Cortex of kidney (tissue), 1 donor: ENCODE data around the gene FBLN2.

Experiments used
- DNase-seq: peaks from one replicate; lab custom pipeline; 2025; lab: John Stamatoyannopoulos, UW

Gene FBLN2

DNA sequence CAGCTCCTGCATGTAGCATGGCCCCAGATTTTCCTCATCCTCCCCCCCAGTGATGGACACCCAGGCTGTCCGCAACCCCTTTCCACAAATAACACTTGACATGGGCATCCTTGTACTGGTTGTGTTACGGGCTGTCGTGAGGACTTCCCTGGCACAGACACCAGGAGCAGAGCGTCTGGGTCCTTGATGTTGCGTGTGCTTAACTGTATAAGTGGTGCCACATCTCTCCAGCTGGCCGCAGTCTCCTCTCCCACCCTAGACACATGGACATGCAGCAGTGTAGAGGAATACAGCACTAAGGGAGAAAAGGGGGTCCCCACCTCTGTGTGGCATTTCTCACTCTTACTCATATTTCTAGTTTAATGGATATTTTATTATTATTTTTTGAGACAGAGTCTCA is 56.6 kb downstream of the FBLN2 start:
- no peak for DNase-seq

DNA sequence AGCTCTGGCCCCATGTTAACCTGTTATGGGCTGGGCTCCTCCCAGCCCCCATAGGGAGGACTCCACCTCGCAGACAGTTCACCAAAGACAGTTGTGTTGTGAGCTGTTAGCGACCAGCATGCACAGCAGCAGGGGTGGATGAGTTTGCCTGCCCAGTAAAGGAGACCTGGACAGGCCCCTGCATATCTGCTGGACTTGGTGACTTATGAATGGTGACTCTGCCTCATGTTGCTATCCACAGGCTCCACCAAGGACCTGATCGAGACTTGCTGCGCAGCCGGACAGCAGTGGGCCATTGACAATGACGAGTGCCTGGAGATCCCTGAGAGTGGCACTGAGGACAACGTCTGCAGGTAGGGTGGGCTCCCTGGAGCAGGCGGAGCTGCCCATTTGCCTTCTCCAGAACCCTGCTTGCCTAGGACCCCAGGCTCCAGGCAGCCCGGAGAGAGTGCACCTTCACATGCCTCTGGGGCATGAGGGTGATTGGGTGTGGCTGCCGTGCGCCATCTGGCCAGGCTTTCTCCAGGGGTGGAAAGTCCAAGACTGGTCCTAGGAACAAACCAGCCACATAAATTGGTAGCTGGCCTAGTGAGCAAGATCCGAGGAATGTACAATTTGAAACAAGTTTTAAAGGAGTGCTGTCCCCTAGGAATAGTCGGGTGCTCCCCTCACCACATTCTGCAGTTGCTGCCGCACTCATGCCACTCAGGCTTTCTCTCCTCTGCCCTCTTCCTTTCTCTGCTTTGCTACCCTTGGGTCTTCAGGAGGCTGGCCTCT is 59.1 kb downstream of the FBLN2 start:
- no peak for DNase-seq

DNA sequence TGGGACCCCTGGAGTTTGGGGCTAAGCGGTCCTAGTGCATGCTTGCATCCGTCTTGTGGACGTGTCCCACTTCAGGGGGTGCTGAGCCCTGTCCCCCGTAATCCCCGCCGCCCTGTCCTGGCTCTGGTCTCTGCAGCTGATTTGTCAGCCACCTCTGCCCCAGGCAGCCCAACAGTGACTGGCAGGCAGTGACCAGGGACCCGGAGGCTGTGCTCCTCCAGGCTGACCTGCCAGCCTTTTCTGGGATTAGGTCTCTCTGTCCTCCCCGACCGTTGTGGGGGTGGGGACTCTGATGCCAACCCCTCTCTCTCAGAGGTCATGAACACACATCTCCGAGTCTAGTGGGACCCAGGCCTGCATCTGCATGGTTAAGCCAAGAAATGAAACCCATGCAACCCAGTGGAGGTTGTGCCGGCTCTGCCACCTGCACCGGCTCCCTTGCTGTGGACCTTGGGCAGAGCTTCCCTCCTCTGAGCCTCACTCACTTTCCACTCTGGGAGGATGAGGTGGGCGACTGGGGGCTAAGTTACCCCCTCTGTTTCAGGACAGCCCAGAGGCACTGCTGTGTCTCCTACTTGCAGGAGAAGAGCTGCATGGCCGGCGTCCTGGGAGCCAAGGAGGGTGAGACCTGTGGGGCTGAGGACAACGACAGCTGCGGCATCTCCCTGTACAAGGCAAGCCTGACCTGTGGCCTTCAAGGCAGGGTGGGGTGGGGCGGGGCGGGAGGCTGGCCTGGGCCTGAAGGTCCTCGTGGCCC is 60.2 kb downstream of the FBLN2 start:
- no peak for DNase-seq

DNA sequence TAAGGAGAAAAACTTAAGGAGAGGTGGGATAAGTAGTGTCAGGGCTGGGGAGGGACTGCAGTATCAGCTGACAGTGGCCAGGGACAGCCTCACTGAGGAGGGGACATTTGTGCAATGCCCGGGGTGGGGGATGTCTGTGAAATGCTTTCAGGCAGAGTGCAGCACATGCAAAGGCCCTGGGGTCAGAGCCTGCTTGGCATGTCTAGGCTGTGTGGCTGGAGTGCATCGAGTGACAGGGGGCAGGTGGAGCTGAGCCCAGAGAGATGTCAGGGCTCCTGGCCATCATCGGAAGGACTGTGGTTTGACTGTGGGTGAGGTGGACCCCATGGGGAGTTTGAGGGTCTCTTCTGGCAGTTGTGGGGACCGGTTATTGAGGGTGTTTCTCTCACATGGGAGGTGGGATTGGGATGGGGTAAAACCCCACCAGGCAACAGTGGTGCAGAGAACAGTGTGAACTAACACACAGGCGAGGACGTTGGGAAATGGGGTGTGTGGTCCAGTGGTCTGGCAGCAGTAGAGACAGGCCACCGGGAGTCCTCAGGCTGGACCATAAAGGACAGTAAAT is 61.2 kb downstream of the FBLN2 start:
- no peak for DNase-seq

DNA sequence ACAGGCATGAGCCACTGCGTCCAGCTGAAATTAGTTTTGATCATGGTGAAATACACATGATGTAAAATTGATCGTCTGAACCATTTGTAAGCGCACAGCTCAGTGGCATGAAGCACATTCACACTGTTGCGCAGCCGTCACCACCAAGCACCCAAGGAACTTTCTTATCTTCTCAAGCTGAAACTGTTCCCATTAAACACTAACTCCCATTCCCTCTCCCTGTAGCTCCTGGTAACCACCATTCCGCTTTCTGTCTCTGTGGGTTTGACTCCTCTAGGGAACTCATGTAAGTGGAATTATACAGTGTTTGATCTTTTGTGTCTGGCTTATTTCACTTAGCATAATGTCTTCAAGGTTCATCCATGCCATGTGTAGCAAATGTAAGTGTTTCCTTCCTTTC is 62.3 kb downstream of the FBLN2 start:
- no peak for DNase-seq

DNA sequence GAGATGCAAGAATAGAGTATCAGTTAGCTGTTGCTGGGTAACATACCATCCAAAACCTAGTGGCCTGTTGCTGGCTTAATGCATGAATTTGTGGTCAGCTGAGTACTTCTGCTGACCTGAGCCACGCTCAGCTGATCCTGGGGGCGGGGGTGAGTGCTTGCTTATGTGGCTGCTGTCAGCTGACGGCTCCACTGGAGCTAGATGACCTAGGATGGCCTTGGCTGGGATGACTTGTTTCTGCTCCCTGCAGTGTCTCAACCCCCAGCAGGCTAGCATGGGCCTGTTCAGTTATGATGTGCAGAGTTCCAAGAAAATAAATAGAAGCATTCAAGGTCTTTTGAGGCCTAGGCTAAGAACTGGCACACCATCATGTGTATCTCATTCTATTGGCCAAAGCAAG is 63.9 kb downstream of the FBLN2 start:
- DNase-seq: no peak

DNA sequence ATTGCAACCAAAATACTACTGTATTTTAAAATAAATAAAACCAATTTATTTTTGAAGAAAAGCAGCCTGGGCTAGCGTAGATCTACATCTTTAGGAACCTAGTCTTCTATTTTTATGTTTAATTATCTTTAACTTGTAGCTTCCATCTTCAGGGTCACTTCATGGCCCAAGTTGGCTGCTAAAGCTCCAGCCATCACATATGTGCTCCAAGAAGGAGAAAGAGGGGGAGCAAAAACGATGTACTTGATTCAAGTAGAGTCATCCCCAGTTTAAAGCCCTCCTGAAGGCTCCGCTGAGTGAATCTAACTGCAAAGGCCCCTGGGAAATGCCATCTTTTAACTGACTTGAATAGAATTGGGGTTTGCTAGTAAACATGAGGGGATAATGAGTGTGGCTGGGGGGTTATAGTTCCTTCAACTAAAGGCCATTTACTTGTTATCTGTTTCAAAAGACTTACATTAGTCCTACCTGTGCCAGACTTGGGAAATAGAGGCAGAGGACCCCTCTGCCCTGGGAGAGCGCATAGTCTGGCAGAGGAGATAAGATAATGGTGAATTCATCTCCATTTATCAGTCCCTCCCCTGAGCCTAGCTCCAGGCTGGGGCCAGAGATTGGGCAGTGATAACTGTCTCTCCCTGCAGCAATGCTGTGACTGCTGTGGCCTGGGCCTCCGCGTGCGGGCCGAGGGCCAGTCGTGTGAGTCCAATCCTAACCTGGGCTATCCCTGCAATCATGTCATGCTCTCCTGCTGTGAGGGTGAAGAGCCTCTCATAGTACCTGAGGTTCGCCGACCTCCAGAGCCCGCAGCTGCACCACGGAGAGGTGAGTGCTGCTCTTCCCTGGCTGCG is 64.6 kb downstream of the FBLN2 start:
- DNase-seq: no peak

DNA sequence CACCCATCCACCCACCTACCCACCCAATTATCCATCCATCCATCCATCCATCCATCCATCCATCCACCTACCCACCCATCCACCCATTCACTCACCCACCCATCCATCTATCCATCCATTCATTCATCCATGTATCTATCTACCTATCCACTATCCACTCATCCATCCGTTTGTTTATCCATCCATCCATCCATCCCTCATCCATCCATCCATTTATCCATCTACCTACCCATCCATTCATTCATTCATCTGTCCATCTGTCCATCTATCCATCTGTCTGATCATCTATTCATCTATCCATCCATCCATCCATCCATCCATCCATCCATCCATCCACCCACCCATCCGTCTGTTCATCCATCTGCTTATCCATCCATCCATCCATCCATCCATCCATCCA is 65.7 kb downstream of the FBLN2 start:
- no peak for DNase-seq

DNA sequence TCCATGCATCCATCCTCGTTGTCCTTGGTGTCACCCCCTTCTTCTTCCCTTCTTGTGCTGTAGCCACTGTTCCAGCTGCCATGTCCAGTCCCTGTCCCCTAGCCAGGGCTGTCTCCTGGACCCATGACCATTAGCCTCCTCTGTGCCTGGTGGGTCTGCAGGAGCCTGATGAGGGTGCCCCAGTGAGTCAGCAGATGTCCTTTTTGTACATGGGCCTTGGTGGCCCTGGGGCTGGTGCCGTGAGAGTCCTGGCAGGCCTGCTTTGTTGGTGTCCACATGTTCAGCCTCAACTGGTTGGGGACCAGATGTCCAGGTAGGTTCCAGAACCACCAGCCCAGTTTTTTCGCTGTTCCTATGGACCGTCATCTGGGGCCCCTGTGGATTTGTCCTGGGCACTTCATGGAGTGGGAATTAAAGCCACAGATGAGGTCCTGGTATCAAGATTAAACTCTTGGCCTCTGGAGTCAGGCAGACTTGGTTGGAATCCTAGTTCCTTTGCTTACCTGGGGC is 66.1 kb downstream of the FBLN2 start:
- DNase-seq: no peak

DNA sequence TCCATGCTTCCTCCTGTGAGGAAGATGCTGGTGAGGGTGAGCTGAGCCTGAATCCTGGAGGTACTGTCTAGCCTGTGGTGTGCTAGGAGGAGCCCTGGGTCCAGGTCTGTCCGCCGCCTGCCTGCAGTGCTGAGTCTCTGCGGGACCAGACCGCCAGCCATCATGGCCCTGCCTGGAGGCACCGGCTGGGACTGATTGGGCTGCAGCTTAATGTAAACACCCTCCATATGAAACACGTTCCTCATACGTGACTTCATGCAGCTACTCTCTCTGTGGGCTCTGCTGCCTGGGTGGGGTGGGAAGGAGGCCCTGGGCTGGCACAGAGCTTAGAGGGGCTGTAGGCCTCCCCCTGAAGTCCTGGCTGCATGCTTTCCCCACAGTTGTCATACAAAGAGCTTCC is 67.4 kb downstream of the FBLN2 start:
- no peak for DNase-seq

DNA sequence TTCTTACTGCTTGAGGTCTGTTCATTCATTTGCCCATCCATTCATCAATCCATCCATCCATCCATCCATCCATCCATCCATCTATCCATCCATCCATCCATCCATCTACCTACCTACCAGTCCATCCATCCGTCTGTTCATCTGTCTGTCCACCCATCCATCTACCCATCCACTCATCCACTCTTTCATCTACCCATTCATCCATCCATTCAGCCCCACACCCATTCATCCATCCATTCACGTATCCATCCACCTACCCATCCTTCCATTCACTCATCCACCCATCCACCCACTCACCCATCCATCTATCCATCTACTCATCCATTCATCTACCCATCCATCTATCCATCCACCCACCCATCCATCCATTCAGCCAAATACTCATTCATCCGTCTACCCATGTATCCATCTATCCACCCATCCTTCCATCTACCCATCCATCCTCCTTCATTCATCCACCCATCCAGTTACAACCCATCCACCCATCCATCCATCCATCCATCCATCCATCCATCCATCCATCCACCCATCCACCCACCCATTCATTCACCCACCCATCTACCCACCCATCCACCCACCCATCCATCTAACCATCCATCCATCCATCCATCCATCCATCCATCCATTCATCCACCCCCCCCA is 68.3 kb downstream of the FBLN2 start:
- no peak for DNase-seq

DNA sequence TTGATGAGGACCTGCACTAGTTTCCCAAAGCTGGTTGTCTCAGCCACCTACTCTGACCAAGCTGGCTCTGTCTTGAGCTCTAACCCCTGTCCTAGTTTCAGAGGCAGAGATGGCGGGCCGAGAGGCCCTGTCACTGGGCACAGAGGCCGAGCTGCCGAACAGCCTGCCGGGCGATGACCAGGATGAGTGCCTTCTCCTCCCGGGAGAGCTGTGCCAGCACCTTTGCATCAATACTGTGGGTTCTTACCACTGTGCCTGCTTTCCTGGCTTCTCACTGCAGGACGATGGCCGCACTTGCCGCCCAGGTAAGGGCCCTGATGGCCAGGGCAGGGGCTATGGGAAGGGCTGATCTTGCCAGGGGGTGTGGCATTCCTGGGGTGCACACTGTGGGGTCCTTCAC is 69.1 kb downstream of the FBLN2 start:
- DNase-seq: no peak

DNA sequence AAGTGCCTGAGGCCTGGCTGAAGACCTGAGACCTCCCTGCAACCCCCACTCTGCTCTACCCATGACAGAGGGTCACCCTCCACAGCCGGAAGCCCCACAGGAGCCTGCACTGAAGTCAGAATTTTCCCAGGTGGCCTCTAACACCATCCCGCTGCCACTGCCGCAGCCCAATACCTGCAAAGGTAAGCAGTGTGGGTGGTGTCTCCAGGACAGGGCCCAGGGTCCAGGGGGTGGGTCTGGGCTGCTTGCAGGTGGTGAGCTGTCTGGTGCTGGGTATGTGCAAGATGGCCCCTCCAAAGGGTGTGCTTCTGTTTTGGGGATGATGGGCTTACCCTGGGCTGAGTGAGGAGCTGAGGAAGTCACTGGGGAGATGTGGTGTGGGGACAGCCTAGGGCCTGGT is 69.9 kb downstream of the FBLN2 start:
- DNase-seq: no peak

DNA sequence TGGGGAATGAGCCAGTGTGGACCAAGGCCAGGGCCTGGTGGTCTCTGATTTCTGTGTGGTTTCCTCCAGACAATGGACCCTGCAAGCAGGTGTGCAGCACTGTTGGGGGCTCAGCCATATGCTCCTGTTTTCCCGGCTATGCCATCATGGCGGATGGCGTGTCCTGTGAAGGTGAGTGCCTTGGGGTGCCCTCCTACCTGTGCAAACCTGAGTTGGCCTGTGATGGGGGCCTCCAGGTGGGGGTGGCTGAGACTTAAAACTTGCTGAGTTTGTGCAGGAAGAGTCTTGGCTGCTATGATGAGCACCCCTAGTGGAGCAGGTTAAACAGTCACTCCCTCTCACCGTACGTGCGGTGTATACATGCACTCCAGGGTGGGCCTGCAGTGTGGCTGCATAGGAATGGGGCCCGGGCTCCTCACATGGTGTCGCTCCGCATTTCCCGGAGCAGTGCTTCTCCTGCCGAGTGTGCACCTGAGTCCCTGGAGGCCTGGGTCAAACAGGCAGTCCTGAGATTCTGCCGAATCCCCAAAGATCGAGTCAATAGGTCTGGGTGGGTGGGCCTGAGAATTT is 70.8 kb downstream of the FBLN2 start:
- no peak for DNase-seq

DNA sequence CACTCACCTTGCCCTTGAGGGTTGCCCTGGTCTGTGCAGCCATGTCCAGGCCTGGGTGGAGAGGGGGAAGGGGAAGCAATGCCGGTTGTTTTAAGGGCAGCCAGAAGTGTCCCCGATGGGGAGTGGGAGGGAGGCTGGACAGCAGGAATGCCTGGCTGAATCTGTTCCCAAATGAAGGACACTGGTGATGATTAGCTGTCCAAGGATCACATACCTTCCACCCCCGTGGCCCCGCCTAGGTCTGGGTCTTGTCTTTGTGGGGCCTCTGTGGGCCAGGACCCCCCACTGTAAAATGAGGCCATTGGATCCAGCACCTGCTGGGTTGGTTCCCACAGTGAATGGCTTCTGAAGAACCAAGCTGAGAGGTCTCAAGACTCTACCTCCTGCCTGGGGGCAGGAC is 71.4 kb downstream of the FBLN2 start:
- no peak for DNase-seq

DNA sequence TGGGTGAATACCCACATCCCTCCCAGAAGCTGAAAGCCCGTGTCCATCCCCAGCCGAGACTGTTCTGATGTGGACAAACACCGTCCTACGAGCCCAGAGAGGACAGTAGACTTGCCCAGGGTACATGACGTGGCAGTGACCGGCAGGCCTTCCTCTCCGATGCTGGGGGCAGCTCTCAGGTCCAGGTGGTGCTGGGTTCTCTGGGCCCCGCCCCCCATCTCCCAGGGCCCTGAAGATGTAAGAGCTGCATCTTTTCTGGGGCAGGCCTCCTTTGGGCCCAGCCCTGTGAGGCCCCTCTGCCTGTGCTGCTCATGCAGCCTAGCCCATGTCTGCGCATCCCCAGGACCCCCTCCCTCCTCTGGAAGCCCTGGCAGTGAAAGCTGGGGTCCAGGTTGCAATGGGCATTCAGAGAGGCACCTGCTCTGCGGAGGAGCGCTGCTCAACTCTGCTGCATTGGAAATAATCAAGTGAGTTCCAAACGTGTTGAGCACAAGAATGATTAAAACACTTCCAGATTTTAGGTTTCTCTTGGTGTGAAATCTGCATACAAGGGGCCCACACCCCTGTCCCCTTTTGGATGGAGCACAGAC is 71.9 kb downstream of the FBLN2 start:
- DNase-seq: no peak

DNA sequence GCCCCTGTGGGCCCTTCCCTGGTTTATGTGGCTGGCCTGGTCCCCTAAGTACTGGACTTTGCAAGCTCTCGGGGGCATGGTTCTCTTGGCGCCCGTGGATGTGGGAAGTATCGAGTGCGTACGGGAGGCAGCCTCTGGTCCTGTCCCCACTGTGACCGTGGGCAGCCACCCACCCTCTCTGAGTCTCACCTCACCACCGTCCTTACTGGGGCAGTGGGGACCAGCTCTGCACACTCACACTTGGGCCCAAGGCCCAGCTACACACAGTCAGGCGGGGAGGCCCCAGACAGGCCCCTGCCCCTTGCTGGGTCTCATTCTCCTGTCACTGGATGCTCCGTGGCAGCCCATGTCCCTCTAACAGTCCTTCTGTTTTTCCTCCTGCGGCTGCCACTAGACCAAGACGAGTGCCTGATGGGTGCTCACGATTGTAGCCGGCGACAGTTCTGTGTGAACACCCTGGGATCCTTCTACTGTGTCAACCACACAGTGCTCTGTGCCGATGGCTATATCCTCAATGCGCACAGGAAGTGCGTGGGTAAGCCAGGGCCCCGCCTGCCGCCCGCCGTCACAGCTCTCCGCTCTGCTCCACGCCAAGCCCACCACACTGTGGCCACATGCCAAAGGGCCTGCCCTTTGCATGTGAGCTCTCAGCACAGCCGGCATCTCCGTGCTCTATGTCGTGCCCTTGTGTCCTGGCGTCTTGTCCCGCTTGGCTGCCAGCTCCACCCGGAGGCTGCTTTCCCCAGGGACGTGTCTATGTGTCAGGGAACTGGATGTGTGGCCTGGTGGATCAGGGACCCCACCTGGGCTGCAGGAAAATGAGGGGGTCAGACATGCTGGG is 72.7 kb downstream of the FBLN2 start:
- DNase-seq: no peak

DNA sequence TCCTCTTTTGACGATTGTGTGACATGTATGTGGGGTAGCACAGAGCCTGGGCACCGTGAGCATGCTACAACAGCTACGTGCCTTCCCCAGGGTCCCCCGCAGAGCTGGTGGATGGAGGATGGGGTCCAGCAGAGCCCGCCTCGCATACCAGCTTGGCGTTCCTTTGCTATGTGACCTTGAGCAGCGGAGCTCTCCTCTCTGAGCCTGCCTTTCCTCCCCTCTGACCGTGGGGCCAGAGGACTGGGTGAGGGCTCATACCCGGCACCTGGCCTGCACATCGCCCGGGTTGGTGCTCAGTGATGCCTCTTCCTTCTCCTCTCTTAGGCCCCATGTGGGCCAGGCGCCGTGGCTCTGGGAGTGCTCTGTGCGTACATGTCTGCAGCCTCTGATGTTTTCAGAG is 73.4 kb downstream of the FBLN2 start:
- no peak for DNase-seq

DNA sequence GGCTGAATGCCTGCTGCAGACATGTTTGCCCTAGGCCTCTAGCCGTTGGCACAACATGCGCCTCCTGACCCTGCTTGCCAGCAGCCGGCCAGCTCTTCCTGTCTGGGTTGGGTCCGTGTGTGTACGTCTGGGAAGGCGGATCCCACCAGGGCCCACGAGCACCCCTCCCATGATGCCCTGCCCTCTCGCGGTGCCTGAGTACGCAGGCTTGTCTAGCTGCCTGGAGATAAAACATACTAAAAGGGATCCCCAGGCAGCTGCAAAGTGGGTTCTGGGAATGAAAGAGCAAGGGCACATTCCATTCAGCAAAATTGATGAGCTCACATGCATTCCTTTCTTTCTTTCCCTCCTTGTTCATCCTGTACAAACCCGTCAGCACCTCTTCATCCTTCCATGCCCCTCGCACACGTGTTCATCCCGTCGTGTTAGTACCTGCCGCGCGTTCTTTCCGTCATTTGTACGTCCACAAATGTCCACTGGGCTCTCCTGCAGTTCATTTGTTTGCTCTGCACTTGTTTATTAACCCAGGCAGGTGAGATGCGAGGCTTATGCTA is 74.3 kb downstream of the FBLN2 start:
- no peak for DNase-seq

DNA sequence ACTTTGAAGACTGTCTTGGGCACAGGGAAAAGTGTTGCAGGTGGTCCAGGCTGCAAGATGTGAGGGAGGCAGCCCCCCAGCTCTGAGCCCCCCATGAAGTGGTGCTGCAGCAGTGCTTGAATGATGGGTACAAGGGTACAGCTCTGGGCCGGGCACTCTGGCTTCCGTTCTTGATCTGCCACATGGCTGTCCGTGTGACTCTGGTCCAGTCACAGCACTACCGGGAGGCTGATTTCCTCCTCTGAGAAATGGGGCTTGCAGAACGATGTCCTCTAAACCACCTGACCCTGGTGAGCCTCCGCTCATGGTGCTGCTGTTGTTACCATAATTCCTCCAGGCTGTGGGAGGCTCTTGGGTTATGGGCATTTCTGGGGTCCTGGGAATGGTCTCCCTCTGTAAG is 75.1 kb downstream of the FBLN2 start:
- no peak for DNase-seq
